K562 (cell line): ENCODE results near the gene ARFGAP3.

ENCODE experiments used
- CEBPG ChIP-seq, 3 experiments: fragments of 200-800 bp in 1 of 3; sonication (Bioruptor generic) in 1 of 3; sonication (generic) in 1 of 3; formaldehyde crosslinking in 1 of 3; IDR thresholded peaks in 2 of 3; conservative IDR thresholded peaks in 1 of 3; 2 replicates each; pipeline versions ENCODE4 v1.6.1 to v1.8.0; 2016 to 2022; ENCODE audit warnings: missing compliant biosample characterization in 2 of 3, missing genetic modification characterization in 2 of 3, mild to moderate bottlenecking in 1 of 3, missing genetic modification reagents in 1 of 3
- CHAMP1 ChIP-seq: fragments of 450-650 bp; IDR thresholded peaks from 2 replicates; pipeline ENCODE4 v1.6.1; 2016; ENCODE audit warnings: mild to moderate bottlenecking
- FOXP4 ChIP-seq: sonication (generic); formaldehyde crosslinking; IDR thresholded peaks from 2 replicates; pipeline ENCODE4 v1.8.0; 2022; ENCODE audit warnings: mild to moderate bottlenecking, missing genetic modification reagents, borderline replicate concordance
- NR2C2 ChIP-seq, 2 experiments: fragments of 200-800 bp in 1 of 2; sonication (Bioruptor generic) in 1 of 2; sonication (generic) in 1 of 2; formaldehyde crosslinking in 1 of 2; IDR thresholded peaks; 2 replicates each; pipeline versions ENCODE4 v1.6.1 to v1.8.0; 2016 to 2022; ENCODE audit warnings: mild to moderate bottlenecking in 1 of 2, missing compliant biosample characterization in 1 of 2, missing genetic modification characterization in 1 of 2, missing genetic modification reagents in 1 of 2
- POLR3A ChIP-seq: IDR thresholded peaks from 2 replicates; pipeline ENCODE4 v1.6.1; 2011; ENCODE audit warnings: borderline replicate concordance, mild to moderate bottlenecking, moderate library complexity; ENCODE audit not compliant: insufficient read length, insufficient read depth; ENCODE audit errors: extremely low read depth
- RFX5 ChIP-seq: IDR thresholded peaks from 2 replicates; pipeline ENCODE4 v1.6.1; 2011; ENCODE audit warnings: low read depth, mild to moderate bottlenecking, improper control_type of control experiment, low read length

GRCh38 chr22:42869888-42870480 is 12.9 kb upstream of the ARFGAP3 start:
- TF ChIP-seq POLR3A, result no peak
- TF ChIP-seq FOXP4, result no peak
- TF ChIP-seq NR2C2 (CRISPR knock-in tag; IDR thresholded peaks at IDR 0.05), result no peak
- no peak for TF ChIP-seq NR2C2 (tag; IDR thresholded peaks at IDR 0.05)
- no peak for TF ChIP-seq RFX5
- no peak for TF ChIP-seq CHAMP1
- no peak for TF ChIP-seq CEBPG (CRISPR knock-in tag; IDR thresholded peaks at IDR 0.05)
- no peak for TF ChIP-seq CEBPG (tag; conservative IDR thresholded peaks at IDR 0.05 in 1 of 2, IDR thresholded peaks at IDR 0.05 in 1 of 2)
